GM19043 (cell line): ENCODE results near the gene SLC2A3.
"Not testable (repeated sequence)": the region's sequence is repeated elsewhere in the genome, so short reads cannot be mapped to it uniquely, and the experiment has no call there.

Experiments
- ATAC-seq: cut with Tn5 transposase; IDR thresholded peaks from one replicate; pipeline ENCODE4 v1.9.1; 2021; ENCODE audit warnings: low read depth; ENCODE audit not compliant: unreplicated experiment

Gene SLC2A3

GRCh38 chr12:7935590-7936581 lies at the start of gene SLC2A3:
SLC2A3 (minus strand) TSS chr12:7936187; CDS start chr12:7936034, 153 bp downstream.
- ATAC-seq: no peak

DNA sequence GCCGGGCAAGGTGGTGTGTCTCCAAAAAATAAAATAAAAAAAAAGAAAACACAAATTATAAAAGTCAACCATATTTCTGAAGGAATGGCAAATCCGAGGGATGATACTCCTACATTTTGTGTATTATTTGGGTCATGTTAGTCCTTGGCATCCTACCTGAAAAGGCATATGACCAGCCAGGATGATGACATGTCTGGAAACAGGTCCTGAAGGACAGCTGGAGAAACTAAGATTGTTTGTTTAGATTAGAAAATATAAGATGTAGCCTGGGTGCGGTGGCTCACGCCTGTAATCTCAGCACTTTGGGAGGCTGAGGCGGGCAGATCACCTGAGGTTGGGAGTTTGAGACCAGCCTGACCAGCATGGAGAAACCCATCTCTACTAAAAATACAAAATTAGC lies 48.9 kb upstream of the SLC2A3 start:
- no peak for ATAC-seq

DNA sequence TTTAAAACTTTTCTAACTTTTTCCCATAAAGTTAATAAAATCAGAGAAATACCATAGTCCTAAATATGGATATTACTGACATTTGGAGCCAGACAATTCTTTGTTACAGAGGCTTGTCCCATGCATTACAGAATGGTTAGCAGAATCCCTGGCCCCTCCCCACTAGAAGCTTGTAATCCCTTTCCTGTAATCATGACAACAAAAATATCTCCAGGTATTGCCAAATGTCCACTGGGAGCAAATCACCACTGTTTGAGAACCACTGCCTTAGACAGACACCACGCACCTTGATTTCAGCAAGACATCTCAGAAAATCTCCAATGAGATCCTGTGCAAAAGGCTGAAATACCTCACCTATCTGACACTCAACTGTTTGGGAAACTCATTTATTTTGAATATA lies 47.5 kb upstream of the SLC2A3 start:
- not testable (repeated sequence) for ATAC-seq

DNA sequence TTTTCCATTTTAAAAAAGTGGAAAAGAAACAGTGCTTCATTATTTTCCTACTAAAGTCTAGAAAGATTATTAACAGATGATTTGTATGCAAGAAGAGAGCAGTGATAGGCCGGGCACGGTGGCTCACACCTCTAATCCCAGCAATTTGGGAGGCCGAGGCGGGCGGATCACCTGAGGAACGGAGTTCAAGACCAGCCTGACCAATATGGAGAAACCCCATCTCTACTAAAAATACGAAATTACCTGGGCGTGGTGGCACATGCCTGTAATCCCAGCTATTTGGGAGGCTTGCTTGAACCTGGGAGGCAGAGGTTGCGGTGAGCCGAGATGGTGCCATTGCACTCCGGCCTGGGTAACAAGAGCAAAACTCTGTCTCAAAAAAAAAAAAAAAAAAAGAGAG lies 47.0 kb upstream of the SLC2A3 start:
- not testable (repeated sequence) for ATAC-seq

DNA sequence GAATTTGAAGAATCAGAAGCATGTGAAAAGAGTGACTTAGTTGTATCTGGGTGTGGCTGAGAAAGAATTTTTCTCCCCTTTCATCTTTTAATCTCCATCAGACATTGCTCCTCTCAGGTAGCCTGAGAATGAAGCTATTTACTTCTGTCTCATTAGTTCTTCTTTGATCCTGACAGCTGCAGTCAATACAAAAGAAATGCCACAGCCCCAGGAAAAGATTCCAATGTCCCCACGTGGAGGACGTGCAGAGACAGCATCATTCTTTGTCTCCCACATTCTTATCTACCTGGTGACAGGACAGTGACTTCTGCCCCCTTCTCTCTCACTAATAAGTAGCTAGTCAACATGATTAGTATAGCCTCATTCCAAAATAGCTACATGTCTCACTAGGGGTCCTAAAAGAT lies 46.3 kb upstream of the SLC2A3 start:
- not testable (repeated sequence) for ATAC-seq

- no peak for ATAC-seq
These were observed 45.5 kb upstream of the SLC2A3 start for GRCh38 chr12:7981446-7981845.

DNA sequence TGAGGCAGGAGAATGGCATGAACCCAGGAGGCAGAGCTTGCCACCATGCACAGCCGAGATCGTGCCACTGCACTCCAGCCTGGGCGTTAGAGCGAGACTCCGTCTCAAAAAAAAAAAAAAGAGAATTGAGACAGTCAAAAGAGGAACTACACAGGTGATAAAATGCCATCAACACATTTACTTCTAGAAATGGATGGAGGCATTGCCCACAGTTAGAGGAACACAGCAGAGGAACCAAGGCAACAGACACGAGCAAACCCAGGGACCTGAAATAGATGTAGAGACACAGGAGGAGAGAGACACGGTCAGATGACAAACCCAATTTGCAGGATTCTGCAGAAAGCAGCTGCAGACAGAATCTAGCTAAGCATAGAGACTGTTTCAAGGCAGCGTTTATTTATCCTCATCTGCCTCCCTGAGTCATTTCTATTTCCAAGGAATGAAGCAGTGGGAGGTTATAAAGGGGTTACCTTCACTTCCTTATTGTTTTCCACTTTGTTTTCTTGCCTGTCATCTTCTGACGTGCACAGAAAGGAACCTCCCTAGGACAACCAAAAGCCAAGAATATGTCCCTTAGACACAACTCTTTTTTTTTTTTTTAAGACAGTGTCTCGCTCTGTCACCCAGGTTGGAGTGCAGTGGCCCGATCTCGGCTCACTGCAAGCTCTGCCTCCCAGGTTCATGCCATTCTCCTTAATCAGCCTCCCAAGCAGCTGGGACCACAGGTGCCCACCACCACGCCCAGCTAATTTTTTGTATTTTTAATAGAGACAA lies 41.6 kb upstream of the SLC2A3 start:
- peak; percentile 79 for ATAC-seq

- ATAC-seq: no peak
These were observed 37.5 kb upstream of the SLC2A3 start for GRCh38 chr12:7973457-7973825.

DNA sequence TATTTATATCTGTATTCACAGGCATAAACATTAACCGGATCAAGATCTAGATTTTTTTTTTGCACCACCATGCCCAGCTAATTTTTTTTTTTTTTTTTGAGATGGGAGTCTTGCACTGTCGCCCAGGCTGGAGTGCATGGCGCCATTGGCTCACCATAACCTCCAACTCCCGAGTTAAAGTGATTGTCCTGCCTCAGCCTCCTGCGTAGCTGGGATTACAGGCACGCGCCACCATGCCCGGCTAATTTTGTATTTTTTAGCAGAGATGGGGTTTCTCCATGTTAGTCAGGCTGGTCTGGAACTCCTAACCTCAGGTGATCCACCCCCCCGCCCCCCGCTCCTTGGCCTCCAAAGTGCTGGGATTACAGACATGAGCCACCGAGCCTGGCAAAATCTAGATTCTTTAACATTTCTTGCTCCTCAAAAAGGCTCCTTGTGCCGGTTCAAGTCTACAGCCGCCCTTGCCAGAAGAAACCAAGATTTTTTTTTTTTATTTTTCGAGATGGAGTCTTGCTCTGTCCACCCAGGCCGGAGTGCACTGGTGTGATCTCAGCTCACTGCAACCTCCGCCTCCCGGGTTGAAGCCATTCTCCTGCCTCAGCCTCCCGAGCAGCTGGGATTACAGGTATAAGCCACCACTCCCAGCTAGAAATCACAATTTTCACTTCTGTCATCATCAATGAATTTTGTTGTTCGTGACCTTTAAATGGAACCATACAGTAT lies 36.9 kb upstream of the SLC2A3 start:
- ATAC-seq: no peak

DNA sequence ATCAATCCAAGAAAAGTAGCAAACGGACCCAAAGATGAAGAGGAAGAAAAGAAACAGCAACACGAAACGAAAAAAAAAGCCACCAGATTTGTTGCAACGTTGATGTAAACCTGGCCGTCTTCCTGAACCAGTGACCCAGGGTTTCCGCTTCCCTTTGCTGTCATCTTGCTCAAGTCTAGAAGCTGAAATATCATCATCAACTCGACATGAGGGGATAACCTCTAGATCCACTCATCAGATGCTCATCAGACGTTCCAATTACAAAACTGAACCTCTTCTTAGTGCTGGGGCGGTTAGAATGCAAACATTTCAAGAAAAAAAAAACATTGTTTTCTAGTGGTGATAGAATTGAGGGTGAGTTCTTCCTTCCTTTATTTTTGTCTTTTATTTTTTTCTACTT lies 36.3 kb upstream of the SLC2A3 start:
- ATAC-seq: not testable (repeated sequence)

DNA sequence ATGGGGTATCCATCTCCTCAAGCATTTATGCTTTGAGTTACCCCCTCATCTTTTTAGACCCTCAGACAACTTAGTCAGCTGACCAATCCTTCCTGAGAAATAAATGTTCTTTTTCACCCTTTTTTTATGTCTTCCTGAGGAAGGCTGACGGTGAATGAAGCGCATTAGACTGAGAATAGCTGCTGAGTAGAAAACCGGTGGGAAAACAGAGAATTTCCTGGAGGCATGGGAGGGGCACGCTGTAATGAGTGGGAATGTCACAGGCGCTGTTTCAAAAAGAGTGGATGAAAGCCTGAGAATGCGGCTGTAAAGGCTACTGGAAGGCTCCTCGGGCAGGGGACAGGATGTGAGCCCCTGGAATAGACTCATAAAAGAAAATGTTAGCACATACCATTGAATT lies 35.8 kb upstream of the SLC2A3 start:
- not testable (repeated sequence) for ATAC-seq

- peak; percentile 89 for ATAC-seq
These were observed 34.7 kb upstream of the SLC2A3 start for GRCh38 chr12:7970475-7971252.

- no peak for ATAC-seq
These were observed 30.6 kb upstream of the SLC2A3 start for GRCh38 chr12:7966563-7966962.

GRCh38 chr12:7964669-7965068 lies 28.7 kb upstream of the SLC2A3 start:
- not testable (repeated sequence) for ATAC-seq

- no peak for ATAC-seq
These were observed 25.6 kb upstream of the SLC2A3 start for GRCh38 chr12:7961395-7962178.

DNA sequence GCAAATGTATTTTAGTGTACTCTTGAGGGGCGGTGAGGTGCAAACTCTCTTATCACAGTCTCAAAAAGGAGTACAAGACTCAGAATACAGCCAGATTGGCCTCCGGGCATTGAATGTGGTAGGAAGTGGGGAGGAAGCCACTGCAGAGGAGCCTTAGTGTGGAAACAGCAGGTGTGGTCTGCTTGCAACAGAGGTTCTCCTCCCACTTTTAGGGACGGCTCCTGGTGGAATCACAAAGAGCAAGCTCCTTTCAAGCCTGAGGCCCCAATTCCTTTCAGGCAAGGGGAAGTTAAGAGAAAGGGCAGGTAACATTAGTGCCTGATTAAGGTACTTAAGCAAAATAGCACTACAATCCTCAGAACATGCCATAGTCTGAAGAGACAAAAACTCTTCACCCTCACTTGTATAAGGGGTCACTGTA lies 23.7 kb upstream of the SLC2A3 start:
- peak; percentile 46 for ATAC-seq

DNA sequence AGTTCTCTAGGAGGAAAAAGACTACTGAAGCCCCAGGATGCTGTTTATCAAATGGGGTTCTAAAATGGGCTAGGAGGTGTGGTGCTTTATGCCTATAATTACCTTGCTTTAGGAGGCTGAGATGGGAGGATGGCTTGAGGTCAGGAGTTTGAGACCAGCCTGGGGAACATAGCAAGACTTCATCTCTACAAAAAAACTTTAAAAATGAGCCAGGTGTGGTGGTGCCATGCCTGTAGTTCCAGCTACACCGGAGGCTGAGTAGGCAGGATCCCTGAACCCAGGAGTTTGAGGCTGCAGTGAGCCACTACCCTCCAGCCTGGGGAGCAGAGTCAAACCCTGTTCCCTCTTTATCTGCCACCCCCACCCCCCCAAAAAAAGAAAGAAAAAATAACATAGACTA lies 23.3 kb upstream of the SLC2A3 start:
- ATAC-seq: no peak

DNA sequence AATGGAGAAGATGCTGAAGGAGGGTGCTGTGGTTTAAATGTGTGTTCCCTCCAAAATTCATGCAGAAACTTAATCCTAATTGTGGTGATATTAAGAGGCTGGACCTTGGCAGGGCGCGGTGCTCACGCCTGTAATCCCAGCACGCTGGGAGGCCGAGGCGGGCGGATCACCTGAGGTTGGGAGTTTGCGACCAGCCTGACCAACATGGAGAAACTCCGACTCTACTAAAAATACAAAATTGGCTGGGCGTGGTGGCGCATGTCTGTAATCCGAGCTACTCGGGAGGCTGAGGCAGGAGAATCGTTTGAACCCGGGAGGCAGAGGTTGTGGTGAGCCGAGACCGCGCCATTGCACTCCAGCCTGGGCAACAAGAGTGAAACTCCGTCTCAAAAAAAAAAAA lies 18.9 kb upstream of the SLC2A3 start:
- ATAC-seq: not testable (repeated sequence)

- ATAC-seq: not testable (repeated sequence)
These were observed 18.4 kb upstream of the SLC2A3 start for GRCh38 chr12:7954418-7954817.
